GM21390 (cell line): Measurements from ENCODE around the gene UGT1A10.
"Not testable (repeated sequence)": the region's sequence is repeated elsewhere in the genome, so short reads cannot be mapped to it uniquely, and the experiment has no call there.

Experiments
- ATAC-seq: cut with Tn5 transposase; IDR thresholded peaks from one replicate; pipeline ENCODE4 v1.9.1; 2021; ENCODE audit not compliant: unreplicated experiment

Gene UGT1A10

GRCh38 chr2:233691443-233692433 is 55.5 kb downstream of the UGT1A10 start:
- ATAC-seq = no peak

GRCh38 chr2:233692648-233693047 is 56.4 kb downstream of the UGT1A10 start, which contains the start of gene UGT1A6:
UGT1A6 (plus strand) TSS chr2:233692890; CDS start chr2:233693005, 115 bp downstream.
- ATAC-seq = no peak

DNA sequence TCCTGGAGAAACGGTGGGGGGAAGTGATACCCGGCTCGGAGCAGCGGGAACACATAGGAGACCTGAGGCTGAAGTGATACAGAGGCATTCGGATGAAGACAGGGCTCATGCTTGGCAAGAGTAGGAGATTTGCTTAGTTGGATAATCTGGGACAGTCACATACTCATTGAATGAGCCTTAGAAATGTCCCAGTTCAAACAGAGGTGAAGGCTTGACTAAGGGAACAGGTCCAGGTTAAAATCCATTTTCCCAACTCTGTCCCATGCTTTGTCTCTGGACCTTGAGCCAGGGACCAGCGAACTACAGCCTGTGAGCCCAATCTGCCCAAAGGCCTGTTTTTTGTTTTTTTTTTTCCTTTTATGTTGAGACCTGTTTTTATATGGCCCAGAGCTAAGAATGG is 57.7 kb downstream of the UGT1A10 start:
- ATAC-seq = no peak

DNA sequence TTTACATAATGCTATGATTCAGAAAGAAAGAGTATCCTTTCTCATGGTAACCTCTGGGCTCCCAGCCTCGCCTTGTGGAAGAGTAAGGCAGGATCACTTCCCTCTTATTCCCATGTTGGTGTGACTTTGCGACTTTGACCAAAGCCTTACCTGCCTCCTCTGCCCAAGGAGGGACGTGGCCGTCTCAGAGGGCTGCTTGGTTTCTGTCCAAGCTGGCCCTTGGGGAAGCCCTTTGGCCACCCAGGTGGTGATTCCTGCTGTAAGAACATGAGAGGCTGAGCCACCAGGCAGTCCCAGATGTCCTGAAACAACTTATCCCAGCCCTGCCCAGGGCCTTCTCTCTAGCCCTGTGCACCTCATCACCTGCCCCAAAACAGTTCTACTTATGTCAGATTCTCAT is 62.5 kb downstream of the UGT1A10 start:
- ATAC-seq = no peak

DNA sequence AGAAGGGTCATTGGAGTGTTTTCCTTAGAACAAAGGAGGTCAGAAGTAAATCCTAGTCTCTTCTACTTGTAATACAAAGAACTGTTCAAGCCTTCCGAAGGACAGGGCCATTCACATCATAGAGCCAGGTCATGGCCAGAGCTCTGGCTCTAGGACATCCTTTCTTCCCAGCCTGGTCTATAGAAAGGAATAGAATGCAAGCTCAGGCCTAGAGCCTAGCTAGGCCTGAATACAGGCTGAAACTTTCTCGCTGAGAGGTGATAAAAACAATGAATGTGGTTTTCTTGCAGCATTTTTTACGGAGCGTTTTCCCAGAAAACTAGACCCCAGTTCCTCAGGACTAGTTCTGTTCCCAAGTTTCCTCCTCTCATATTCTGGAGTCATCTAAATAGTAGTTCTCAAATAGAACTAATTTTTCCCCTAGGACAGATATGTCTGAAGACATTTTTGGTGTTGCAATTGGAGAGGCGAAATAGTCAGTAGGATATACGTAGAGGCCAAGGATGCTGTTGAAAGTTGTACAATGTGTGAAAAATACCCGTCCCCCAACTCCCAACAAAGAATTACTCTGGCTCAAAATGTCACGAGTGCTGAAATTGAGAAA is 63.3 kb downstream of the UGT1A10 start:
- no peak for ATAC-seq

- ATAC-seq = no peak
These were observed 63.9 kb downstream of the UGT1A10 start for GRCh38 chr2:233700028-233700635.

DNA sequence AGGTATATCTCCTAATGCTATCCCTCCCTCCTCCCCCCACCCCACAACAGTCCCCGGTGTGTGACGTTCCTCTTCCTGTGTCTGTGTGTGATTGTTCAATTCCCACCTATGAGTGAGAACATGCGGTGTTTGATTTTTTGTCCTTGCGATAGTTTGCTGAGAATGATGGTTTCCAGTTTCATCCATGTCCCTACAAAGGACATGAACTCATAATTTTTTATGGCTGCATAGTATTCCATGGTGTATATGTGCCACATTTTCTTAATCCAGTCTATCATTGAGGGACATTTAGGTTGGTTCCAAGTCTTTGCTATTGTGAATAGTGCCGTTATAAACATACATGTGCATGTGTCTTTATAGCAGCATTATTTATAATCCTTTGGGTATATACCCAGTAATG is 64.6 kb downstream of the UGT1A10 start:
- not testable (repeated sequence) for ATAC-seq

GRCh38 chr2:233702238-233702637 is 66.0 kb downstream of the UGT1A10 start:
- ATAC-seq = no peak

- ATAC-seq = no peak
These were observed 69.8 kb downstream of the UGT1A10 start for GRCh38 chr2:233705911-233706506.

GRCh38 chr2:233706720-233707119 is 70.5 kb downstream of the UGT1A10 start:
- ATAC-seq = no peak

DNA sequence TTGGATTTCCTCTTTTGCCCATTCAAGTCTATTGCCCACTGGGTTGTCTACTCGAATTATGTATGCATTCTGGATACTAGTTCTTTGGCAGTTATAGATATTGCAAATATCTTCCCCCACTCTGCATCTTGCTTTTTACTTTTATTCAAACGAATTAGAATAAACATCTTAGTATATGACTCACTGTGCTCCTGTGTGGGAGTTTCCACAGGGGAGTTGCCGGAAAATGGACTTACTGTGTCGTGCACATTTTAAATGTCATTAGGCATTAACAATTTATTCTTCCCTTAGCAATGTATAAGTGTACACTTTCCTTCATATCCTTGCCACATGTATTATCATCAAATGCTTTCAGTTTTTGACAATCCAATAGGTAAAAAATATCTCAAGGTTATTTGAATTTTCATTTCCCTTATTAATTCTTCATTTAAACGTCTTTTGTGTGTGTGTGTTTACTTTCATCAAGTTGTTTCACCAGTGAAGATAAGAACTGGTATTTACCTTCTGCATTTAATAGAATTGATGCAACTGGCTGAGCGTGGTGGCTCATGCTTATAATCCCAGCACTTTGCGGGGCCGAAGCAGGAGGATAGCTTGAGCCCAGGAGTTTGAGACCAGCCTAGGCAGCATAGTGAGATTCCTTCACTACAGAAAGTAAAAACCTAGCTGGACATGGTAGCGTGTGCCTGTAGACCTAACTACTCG is 71.8 kb downstream of the UGT1A10 start:
- no peak for ATAC-seq

- ATAC-seq = no peak
These were observed 72.7 kb downstream of the UGT1A10 start for GRCh38 chr2:233708942-233709341.

- peak; percentile 60 for ATAC-seq
These were observed 75.2 kb downstream of the UGT1A10 start for GRCh38 chr2:233711312-233712008.

DNA sequence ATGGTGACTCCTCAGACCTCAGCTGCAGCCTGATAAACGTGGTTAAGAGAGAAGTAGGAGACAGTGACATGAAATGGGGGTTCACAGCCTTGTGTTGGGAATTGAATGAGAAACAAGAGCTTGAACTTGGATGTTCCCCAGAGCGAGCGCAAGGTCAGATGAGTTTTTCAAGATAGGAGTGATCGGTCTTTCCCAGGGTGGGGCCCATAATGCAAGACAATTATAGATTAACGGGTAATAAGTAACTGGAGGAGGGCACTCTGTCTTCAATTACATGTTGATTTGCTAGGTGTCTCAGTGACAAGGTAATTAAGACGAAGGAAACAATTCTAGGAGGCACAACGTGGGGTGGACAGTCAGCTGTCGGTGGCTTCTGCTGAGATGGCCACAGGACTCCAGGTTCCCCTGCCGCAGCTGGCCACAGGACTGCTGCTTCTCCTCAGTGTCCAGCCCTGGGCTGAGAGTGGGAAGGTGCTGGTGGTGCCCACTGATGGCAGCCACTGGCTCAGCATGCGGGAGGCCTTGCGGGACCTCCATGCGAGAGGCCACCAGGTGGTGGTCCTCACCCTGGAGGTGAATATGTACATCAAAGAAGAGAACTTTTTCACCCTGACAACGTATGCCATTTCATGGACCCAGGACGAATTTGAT is 76.5 kb downstream of the UGT1A10 start, which contains the start of gene UGT1A5:
Gene UGT1A5, plus strand, starts transcription at position 297 of the 651 bp plus-strand sequence. Its CDS starts 85 bp downstream, at position 382.
- ATAC-seq = no peak

DNA sequence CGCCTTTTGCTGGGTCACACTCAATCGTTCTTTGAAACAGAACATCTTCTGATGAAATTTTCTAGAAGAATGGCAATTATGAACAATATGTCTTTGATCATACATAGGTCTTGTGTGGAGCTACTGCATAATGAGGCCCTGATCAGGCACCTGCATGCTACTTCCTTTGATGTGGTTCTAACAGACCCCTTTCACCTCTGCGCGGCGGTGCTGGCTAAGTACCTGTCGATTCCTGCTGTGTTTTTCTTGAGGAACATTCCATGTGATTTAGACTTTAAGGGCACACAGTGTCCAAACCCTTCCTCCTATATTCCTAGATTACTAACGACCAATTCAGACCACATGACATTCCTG is 77.0 kb downstream of the UGT1A10 start:
- ATAC-seq = no peak

GRCh38 chr2:233714121-233714520 is 77.9 kb downstream of the UGT1A10 start:
- ATAC-seq = no peak

- no peak for ATAC-seq
These were observed 82.3 kb downstream of the UGT1A10 start, which contains the start of gene UGT1A4 for GRCh38 chr2:233718552-233718951. UGT1A4 (plus strand) TSS chr2:233718736; CDS start chr2:233718821, 85 bp downstream.

GRCh38 chr2:233728723-233729301 is 92.6 kb downstream of the UGT1A10 start, which contains the start of gene UGT1A3:
UGT1A3 (plus strand) TSS chr2:233729042; CDS start chr2:233729127, 85 bp downstream.
- no peak for ATAC-seq
